Measurements from ENCODE around the gene IPPK. TPM values are rescaled to one million over a fixed set of nuclear protein-coding genes. Genes with fewer than 3 reads are reported as not detected.

The IPPK gene
- total RNA-seq, 2 donors from 2014 or later: 8.9 to 13.1 TPM

GRCh38 chr9:92564504-92564903 lies 105.4 kb downstream of the IPPK start:
- H3K36me3 ChIP-seq: no peaks in the 10 kb centered on the region
- no peak for DNase-seq (ENCODE audit: low spot score)
- no peak overlapping the region for H3K4me3 ChIP-seq
- H3K27ac ChIP-seq: no peak overlapping the region
- no peaks in the 10 kb centered on the region for H3K27me3 ChIP-seq
- H3K9me3 ChIP-seq: no peaks in the 10 kb centered on the region
- TF ChIP-seq, protein P1, sequence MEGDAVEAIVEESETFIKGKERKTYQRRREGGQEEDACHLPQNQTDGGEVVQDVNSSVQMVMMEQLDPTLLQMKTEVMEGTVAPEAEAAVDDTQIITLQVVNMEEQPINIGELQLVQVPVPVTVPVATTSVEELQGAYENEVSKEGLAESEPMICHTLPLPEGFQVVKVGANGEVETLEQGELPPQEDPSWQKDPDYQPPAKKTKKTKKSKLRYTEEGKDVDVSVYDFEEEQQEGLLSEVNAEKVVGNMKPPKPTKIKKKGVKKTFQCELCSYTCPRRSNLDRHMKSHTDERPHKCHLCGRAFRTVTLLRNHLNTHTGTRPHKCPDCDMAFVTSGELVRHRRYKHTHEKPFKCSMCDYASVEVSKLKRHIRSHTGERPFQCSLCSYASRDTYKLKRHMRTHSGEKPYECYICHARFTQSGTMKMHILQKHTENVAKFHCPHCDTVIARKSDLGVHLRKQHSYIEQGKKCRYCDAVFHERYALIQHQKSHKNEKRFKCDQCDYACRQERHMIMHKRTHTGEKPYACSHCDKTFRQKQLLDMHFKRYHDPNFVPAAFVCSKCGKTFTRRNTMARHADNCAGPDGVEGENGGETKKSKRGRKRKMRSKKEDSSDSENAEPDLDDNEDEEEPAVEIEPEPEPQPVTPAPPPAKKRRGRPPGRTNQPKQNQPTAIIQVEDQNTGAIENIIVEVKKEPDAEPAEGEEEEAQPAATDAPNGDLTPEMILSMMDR (IDR thresholded peaks at IDR 0.05): no peak
- peaks cover 0 to 25% of the 10 kb centered on the region in 2 donors for H3K4me1 ChIP-seq

Other genes with a start within 250 kb of the IPPK start
- gene OMD, start 245.7 kb downstream of the IPPK start, total RNA-seq: 10 to 100 TPM; 22.7 to 26.5 TPM
- gene ASPN, start 187.6 kb downstream of the IPPK start, total RNA-seq: 10 to 100 TPM in 1 of 2 donors, 1 to 10 TPM in 1; 3.9 to 29.0 TPM
- 10 to 100 TPM in 1 of 2 donors, 1 to 10 TPM in 1; 7.3 to 18.5 TPM for gene ECM2, start 134.1 kb downstream of the IPPK start, total RNA-seq
- gene BICD2, start 94.7 kb upstream of the IPPK start, total RNA-seq: 10 to 100 TPM; 32.2 to 40.4 TPM
- gene ZNF484, start 207.9 kb upstream of the IPPK start, total RNA-seq: 1 to 10 TPM; 6.6 to 7.0 TPM